SKM-1 treated with dmso at 0.1 percent for 144 hours (cell line): Measurements from ENCODE around the gene TMEM86B.

Experiments used
- DNase-seq: peaks from one replicate; lab custom pipeline; 2025; ENCODE audit not compliant: unreplicated experiment; lab: John Stamatoyannopoulos, UW

The TMEM86B gene

DNA sequence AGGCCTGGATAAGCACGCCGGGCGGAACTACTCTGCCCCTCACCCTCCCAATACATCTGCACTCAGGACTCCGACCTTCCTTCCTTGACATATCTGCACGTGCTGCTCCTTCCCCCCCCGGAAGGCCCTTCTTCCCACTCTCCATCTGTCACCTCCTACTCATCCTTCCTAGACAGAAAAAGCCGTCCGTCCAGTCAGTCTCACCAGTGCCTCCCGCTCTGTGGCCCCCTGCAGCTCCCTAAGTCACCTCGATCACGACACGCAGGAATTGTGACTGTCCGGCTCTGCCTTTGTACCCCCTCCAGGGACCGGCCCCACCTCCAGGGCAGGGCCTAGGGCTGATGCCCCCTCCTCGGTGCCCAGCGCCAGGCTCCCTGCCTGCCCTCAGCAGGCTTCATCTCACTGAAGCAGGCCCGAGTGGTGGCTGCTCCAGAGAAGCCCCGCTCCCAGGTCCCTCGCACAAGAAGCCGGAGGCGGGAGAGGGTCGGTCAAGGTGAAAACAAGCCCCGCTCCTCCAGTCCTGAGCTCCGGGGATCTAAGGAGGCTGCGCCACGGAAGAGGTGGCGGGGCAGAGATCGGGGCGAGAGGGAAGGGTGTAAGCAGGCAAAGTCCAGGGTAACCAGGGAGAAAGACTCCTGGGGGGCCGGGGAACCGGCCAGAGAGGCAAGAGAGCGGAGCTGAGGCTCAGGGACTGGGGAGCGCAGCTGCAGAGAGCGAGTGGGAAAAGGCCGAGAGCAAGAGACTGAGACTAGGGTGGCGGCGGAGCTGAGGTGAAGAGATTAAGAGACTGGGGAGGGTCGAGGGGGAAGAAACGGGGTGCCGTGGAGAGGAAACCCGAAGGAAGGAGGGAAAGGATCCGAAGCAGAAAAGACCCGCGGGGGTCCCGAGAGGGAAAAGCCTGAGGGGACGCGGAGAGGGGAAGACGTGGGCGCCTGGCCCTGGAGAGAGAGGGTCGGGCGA is 29.2 kb upstream of the TMEM86B start:
- DNase-seq: no peak

DNA sequence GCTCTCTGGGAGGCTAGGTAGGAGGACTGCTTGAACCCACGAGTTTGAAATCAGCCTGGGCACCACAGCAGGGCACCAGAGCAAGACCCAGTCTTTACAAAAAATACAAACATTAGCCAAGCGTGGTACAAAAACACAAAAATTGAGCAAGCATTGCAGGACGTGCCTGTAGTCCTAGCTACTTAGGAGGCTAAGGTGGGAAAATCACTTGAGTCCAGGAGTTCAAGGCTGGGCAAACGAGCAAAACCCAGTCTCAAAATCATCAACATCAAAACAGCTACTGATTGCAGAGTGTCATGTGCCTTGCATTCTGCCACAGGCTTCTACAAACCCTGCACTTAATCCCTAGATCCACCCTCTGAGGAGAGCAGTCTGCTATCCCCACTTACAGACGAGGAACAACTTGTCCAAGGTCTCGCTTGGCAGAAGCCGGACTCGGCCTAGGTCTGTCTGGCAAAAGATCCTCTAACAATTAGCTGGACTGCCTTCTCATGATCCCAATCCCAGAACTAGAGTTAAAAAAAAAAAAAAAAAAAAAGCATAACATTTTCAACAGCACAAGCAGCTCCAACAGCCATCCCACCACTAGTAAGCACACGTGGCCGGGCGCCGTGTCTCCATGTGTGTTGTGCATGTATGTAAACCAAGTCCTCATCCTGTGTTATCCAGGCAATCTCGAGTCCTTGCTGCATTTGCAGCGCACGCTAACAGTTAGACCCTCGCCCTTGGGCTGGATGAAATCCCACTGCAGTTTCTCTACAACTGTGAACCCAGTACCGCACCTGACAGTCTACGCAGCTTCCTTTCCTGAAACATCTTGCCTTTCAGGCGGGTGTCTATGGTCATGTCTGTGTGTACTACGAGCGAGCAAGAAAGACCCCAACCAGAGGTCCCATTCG is 28.2 kb upstream of the TMEM86B start:
- DNase-seq: no peak

DNA sequence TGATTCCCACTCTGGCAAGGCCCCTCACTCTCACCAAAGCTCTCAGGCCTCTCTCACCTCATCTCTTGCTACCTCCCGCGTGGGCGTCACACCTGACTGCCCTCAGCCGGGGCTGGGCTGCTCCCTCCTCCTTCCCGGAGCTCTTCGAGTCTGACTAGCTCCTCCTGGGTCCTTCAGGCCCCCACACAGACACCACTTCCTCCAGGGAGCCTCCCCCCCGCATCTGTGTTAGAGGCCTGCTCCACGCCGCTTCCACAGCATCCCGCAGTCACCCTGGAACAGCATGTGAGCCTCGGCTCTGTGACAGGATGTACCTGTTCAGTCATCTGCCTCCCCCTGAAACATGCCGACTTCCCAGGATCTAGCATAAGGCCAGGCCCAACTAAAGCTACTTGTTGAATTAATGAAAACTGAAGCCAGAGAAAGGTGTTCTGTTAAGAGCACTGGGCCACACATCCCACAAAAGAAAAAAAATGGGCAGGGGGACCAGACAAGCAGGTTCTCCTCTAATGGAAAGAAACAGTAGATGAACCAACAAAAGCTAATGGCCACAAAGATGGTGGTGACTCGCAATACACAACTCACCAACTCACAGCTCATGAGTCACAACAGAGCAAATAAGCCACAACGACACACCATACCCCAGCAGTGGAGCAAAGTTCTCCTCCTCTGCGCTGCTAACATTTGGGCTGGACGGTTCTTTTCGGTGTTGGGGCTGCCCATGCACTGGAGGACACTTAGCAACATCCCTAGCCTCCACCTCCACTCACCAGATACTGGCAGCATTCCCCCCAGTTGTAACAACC is 27.3 kb upstream of the TMEM86B start:
- peak; percentile 16 for DNase-seq

DNA sequence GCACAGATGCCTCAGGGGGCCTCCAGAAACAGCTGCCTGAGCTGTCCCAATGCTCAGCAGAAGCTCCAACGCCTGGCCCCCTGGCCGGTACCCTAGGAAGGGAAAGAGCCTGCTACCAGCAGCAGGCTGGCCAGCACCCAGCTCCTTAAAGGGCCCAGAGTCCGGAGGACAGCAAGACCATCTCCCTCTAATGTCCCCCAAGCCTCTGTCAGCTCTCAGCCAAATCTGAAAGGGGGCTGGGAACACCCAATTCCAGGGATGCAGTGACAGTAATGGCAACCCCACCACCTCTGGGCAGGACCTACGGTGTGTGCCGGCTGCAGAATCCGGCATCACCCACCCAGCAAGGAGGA is 26.0 kb upstream of the TMEM86B start:
- no peak for DNase-seq

DNA sequence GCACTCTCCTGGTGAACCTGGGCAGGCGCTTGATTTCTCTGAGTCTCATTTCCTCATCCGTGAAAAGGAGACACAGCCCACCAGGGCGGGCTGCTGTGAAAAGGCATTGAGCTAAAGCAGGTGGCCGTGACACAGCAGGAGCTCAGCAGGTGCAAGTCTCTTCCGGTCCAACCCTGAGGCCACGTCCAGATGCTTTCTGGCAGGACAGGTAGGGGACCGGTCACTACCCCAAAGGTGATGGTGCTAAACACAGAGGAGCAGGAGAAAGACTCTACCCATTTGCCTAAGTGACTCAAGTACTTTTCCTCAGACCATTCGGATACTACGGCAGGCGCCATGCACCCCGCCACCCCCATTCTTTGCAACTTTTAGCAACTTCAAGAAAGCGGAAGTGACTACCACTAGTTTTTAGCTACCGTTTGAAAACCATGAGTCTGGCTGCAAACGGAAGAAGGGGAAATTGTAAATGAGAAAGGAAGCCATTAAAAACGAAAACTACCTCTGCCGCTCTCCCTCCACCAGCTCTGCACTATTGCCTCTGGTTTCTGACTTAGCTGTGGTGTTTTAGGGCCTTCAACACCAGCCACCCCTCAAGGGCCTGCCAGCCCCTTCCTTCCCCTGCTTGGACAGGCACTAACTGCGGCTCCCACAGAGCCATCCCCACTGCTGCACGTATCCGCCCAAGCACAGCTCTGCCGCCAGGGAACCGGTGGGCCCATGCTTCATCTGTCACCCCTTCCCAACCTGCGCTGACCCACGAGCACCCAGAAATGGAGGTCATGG is 25.5 kb upstream of the TMEM86B start:
- peak; percentile 63 for DNase-seq

DNA sequence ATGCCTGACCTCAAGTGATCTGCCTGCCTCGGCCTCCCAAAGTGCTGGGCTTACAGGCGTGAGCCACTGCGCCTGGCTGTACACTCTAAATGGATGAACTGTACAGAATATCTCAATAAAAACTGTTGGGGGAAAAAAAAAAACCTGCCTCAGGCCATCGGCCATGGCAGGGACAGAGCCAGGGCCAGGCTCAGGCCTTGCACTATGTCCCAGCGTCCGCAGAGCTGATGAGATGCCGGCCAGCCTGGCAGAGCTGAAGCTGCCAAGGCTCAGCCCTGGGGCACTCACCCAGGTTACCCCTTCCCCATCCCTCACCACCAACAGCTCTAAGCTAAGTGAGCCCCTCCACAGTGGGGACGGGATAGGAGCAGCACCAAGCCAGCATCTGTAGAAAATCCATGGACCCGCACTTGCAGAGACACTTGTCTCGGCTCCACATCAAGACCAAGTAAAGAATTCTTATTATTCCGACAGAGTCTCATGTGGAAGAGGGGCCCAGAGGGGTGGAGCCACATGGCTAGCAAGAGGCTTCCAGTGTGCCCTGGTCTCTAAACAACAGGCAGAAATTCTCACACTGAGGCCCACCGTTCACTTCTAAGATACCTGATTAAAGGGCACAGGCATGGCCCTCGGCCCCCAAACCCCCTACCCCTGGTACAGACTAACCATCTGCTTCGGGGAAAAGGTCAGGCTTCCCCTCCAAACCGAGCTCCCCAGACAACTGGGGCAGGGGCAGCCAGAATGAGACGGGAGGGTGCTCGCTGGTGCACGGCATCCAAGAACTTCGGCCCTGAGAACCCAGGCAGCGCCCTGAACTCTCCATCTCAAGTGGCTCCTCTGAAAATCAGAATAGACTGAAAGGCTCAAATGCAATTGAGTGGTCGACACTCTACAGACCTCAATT is 24.4 kb upstream of the TMEM86B start:
- DNase-seq: no peak

DNA sequence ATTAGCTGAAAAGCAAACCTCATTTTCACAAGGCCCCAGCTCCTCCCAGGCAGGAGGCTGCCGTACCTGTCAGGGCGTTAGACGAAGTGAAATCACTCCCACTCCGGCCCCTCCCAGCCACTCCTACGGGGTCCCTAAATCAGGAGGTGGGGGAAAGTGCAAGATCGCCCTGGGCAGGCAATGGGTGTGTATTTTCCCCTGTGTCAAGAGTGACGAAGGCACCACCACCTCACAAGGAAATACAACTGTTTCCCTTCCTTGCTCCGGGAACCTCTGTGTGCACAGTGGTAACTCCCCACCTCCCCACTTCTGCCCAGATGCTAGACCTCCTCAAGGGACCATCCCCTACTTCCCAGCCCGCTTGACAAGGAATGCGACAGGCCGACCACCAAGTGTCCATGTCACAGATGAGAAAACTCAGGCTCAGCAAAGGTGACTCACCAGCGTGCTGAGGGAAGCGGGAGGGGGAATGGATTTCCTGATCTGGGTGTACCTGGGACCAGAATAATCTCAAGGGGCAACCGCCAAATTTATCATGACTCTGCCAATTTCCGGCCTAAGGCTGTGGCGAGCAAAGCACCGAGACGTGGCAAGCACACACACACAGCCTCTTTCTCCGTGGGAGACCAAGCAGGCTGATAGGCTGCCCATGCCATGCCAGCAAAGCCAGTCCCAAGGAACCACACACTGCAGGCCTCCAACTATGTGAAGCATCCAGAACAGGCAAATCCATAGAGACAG is 22.9 kb upstream of the TMEM86B start:
- no peak for DNase-seq

DNA sequence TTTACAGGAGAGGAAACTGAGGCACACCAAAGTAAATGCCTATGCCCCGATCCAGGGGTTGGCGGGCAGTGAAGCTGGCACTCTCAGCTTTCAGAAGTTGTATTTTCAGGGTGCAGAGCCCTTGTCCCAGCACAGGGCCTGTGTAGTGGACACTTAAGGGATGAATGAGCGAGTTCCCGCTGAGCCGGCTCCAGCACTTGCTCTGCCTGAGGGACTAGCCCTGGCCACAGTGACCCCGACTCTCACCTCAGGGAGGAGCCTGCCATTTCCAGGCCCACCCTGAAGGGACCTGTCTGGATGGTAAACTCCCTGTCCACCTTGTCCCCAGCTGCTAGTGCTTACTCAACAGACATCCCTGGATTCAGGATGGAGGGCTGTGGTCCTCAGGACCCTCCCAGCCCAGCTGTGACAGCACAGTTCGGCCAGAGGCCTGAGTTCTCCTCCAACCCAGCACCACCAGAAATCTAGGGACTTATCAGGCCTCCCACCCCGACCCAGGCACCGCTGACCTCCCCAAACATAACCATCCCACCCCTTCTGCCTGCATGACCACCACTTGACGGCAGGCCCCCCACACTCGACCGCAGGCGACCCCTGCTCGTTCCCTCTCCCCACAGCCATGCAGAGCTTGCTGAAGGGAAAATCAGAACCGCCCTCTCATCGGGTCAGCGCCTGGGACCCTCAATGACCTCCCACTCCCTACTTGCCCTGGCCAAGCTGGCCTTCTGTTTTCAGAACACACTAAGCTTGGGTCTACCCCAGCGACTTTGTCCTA is 21.9 kb upstream of the TMEM86B start:
- no peak for DNase-seq

DNA sequence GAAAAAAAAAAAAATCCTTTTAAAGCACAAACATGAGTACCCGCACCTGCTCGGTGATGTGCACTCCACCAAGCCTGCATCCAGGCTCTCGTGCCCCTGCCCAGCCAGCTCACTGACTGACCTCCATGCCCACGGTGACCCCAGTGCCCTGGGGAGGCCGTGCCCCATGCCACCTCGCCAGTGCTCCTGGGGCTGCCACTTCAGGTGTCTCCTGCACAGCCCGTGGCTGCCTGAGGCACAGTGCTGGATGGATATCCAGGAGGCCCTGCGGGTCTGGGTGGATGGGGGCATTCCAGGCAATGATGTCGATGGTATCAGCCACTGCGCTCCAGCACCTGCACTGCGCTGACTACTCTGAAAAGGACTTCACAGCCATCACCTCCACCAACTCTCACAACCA is 21.3 kb upstream of the TMEM86B start:
- DNase-seq: no peak

DNA sequence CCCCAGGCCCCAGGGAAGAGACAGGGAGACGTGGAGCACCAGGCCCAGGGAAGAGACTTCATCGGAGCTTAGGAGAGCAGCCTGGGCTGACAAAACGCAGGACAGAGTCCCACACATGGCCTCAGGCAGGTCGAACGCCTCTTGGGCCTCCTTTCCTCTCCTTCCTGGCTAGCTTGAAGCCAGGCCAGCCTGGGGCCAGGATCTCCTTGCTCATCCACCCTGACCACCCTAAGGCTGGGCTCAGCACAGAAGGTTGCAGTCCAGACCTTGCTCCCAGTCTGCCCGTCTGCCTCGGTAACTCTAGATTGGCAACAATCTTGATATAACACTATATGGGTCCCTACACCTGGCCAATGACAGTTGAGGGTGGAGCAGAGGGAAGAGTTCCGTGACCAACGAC is 20.1 kb upstream of the TMEM86B start:
- no peak for DNase-seq

DNA sequence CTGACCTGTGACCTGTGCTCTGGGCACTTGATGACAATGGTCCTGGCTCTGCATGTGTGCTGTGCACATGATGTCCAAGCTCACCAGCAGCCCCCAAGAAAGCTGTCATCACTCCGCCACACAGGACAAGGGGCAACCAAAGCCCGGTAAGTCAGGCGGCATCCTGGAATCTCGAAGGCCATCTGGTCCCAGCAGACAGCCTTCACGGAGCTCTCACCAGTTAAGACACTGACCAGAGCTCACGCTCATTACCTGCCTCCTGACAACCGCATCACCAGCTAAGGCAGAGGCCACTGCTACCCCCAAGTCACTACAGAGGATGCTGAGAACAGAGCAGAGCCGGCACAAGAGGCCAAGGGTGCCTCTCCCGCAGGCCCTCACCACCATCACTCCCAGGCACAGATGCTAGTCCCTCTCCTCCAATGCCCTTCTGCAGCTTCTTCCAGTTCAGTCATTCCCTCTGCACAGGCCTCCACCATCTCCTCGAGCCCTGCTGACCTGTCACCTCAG is 19.7 kb upstream of the TMEM86B start:
- DNase-seq: no peak

DNA sequence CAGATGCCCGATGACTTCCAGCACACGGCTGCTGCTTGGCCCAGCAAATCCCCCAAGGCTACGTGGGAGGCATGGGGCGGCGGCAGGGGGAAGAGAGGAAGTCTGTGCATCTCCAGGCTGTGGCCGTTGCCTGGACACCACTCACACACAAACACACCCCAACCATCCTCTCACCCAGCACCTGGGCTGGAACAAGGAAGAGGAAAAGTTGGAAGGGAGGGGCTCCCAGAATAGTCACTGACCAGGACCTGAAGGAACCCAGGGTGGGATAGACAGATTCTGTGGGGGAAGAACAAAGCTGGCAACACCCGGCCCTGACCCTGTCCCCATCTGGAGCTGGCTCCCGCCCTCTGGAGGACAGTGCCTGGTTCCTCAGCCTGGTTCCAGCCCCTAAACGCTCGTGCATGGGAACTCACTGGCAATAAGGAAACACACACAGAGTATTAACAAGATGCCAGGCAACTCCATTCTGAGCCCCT is 19.1 kb upstream of the TMEM86B start:
- no peak for DNase-seq

DNA sequence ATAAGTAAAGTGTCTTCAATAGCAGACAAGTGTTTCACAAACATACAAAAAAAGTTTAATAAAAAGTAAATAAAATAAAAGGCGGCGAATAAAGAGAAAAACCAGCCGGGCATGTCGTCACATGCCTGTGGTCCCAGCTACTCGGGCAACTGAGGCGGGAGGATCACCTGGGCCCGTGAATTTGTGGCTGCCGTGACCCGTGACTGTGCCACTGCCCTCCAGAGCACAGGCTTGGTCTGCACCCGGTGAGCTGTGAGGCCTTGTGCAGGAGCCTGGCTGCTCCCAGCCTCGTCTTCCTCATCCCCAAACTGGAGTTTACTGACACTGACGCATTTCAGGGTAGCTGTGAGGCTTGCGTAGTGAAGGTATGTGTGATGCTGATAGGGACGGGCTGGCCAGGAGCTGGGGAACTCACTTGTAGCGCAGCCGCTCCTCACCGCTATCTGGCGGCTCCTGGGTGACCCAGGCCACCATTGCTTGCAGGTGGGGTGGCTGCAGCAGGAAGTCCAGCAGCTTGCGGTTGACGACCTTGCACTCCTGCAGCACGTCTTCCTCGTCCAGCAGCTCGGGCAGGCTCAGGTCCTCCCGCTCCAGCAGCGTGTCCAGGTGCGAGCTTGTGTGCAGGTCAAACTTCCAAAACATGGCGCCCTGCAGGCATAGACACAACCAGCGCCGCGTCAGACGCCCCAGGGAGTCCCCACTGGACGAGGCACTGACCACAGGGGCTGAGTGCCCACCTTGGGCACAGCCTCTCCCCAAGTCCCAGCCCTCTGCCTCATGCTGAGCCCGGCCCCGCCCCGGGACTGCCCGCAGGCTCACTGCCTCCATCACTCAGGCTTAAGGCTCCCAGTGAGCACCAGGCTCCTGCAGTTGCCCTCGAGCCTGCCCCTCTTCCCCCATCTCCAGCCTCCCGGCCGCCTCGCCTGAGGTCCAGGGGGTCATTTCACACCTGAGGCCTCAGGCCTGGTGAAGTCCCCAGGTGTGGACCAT is 18.2 kb upstream of the TMEM86B start:
- DNase-seq: no peak

DNA sequence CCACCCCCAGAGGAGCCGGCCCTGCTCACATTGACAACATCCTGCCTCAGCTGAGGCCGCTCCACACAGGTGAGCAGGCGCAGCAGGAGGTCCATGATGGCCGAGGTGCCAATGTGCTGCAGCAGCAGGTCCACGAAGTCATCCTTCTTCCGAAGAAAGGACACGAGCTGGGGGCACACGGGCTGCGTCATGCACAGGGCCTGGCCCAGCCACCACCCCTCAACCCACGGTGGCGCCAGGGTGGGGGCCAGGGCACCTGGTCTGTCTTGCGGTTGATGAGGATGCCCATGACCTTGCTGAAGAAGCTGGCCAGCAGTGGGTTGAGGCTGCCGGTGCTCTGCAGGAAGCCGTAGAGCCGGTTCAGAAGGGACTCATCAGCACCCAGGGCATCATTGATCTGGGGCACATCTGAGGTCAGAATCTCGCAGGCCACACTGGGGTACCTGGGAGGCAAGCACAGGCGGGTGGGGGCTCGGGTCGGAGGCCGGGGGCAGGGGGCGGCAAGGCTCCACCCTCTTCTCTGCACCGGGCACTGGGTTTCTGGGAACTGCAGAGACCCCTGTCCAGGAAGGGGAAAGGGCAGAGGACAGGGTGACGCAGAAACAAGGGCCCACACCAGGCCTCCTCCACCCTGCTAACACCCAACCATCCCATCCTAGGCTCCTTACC is 16.8 kb upstream of the TMEM86B start:
- DNase-seq: no peak

DNA sequence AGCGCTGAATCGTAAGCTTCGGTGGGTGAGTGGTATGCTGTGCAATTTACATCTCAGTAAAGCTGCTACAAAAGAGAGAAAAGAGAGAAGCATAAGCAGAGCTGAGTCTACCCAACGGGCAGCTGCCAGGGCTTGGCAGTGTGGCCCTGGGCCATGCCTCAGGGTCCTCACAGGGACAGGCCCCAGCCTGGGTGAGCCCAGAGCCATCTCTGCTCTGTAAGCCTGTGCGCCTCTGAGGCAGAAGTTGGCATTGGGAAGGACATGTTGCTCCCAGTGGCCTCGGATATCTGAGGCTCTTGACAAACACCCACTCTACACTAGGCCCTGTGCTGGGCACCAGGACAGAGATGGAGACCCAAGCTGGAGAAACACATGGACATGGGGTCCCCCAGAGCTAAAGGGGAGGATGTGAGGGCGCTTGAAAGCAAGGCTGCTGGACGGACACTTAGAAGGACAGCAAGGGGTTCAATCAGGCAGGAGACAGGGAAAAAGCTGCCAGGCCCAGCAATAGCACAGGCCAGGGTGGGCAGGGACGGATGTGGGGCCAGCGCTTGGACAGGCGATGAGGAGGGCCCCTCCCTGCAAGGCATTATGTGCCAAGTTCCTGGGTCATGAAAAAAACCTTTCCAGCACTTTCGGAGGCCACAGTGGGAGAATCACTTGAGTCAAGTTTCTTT is 15.6 kb upstream of the TMEM86B start:
- no peak for DNase-seq
